Aorta (tissue), 5 donors: ENCODE measurements around the gene ACVR1B. TPM values are rescaled to one million over a fixed set of nuclear protein-coding genes. Genes with fewer than 3 reads are reported as not detected.
A peak's percentile ranks its signal among the peaks of the same experiment; 100 is the strongest.

Source experiments
- ATAC-seq: fragments of 200-7000 bp; cut with Tn5 transposase; one replicate; pipeline ENCODE4 v1.9.1; 2022; ENCODE audit warnings: moderate library complexity; ENCODE audit not compliant: low FRiP score
- DNase-seq, 2 donors: peaks; one replicate each; pipeline ENCODE4 v3.0.0-alpha.2; 2020
- H3K27ac ChIP-seq, 2 donors: one replicate each; pipeline ENCODE4 v1.5.1; 2013; ENCODE audit warnings: low read length in 2 of 2, mild to moderate bottlenecking in 2 of 2, moderate library complexity in 2 of 2, control low read depth in 1 of 2, inconsistent platforms in 1 of 2, low read depth in 1 of 2
- H3K27me3 ChIP-seq, 2 donors: one replicate each; pipeline ENCODE4 v1.6.1; 2013; ENCODE audit warnings: control low read depth in 1 of 2, low read length in 1 of 2, mild to moderate bottlenecking in 1 of 2, moderate library complexity in 1 of 2; ENCODE audit not compliant: insufficient read depth in 2 of 2, control insufficient read depth in 1 of 2
- H3K36me3 ChIP-seq, 2 donors: one replicate each; pipeline ENCODE4 v1.6.1; 2013; ENCODE audit warnings: control low read depth in 1 of 2, low read length in 1 of 2, mild to moderate bottlenecking in 1 of 2; ENCODE audit not compliant: insufficient read depth in 2 of 2, control insufficient read depth in 1 of 2
- H3K4me1 ChIP-seq, 2 donors: one replicate each; pipeline ENCODE4 v1.6.1; 2013; ENCODE audit warnings: low read length in 2 of 2, control low read depth in 1 of 2, mild to moderate bottlenecking in 1 of 2, moderate library complexity in 1 of 2; ENCODE audit not compliant: insufficient read depth in 2 of 2, control insufficient read depth in 1 of 2
- H3K4me3 ChIP-seq, 2 donors: one replicate each; pipeline ENCODE4 v1.5.1; 2013; ENCODE audit warnings: low read length in 2 of 2, control low read depth in 1 of 2, mild to moderate bottlenecking in 1 of 2
- H3K9me3 ChIP-seq: one replicate; pipeline ENCODE4 v1.6.1; 2013; ENCODE audit warnings: mild to moderate bottlenecking, low read length; ENCODE audit not compliant: control insufficient read depth
- whole genome bisulfite sequencing, 2 donors: extraction: QIAGEN DNeasy Blood & Tissue Kit; methylation state at CpG; one replicate each; pipeline ENCODE4 v1.1.7; 2013; 5-methylcytosine and 5-hydroxymethylcytosine counted together
- intact Hi-C, 2 donors: fragments of 100-400 bp; cut with DNase I; formaldehyde crosslinking; loops; one replicate each; pipeline versions ENCODE4 v1.14.2 to v1.15.0; 2022
- polyA plus RNA-seq, 2 donors: library from polyadenylated mRNA; stranded (reverse); fragments of 200-250 nt; gene quantifications; one replicate each; pipeline ENCODE4 v1.2.3, GENCODE V29; 2013
- total RNA-seq, 2 donors: library from RNA; stranded (reverse); fragmentation: NEBNext Ultra II Directional; extraction: Animal tissue kit (Norgen Biotek cat#: 25700); gene quantifications; one replicate each; pipeline ENCODE4 v1.2.1, GENCODE V29; 2021
- donor health status: healthy with polysubstance abuse.
- donor health status: Bipolar disorder and iron deficiency.
- donor health status: DM: no; HTN: no; CAD: no.
- donor health status: DM: no; HTN: no; CAD: no.
- donor health status: DM: yes; HTN: yes; CAD: no.

The ACVR1B gene
- total and polyA plus RNA-seq, 4 donors = 2.3 to 24.5 (median 15.4) TPM

GRCh38 chr12:52015532-52016041, 64.1 kb downstream of the ACVR1B start:
- H3K4me3 ChIP-seq = no peak overlapping the region
- H3K36me3 ChIP-seq = no peaks in the 10 kb centered on the region
- DNase-seq (no peak), ATAC-seq (no peak)
- 90 to 91% methylated on average over 10 of the region's 10 CpGs for WGBS, 2 donors
- H3K27ac ChIP-seq = no peak overlapping the region
- no peaks in the 10 kb centered on the region for H3K9me3 ChIP-seq
- no peaks in the 10 kb centered on the region for H3K27me3 ChIP-seq
- H3K4me1 ChIP-seq = no peaks in the 10 kb centered on the region
- intact Hi-C loops = no loop called here

- intact Hi-C loops = no loop called here
These were observed 67.1 kb downstream of the ACVR1B start for GRCh38 chr12:52018433-52019112.

GRCh38 chr12:52019113-52019770, 67.7 kb downstream of the ACVR1B start:
- intact Hi-C loops = no loop called here

More at GRCh38 chr12:52018433-52019112, 67.1 kb downstream of the ACVR1B start:
- no peaks in the 10 kb centered on the region for H3K9me3 ChIP-seq
- no peaks in the 10 kb centered on the region for H3K36me3 ChIP-seq
- H3K27ac ChIP-seq = no peak overlapping the region
- 79 to 82% methylated on average over 4 of the region's 4 CpGs for WGBS, 2 donors
- DNase-seq (no peak), ATAC-seq (no peak)
- H3K4me3 ChIP-seq = no peak overlapping the region
- H3K27me3 ChIP-seq = no peaks in the 10 kb centered on the region
- no peaks in the 10 kb centered on the region for H3K4me1 ChIP-seq

GRCh38 chr12:52020539-52021336, 69.2 kb downstream of the ACVR1B start:
- Histone ChIP-seq H3K27ac (no peak overlapping the region), H3K9me3 (no peaks in the 10 kb centered on the region), H3K4me3 (no peak overlapping the region), H3K27me3 (no peaks in the 10 kb centered on the region), H3K36me3 (no peaks in the 10 kb centered on the region), H3K4me1 (no peaks in the 10 kb centered on the region)
- 48 to 52% methylated on average over 8 to 9 of the region's 9 CpGs for WGBS, 2 donors
- ATAC-seq (no peak), DNase-seq (peak; percentile 65 to 82)
- intact Hi-C loops = no loop called here

More at GRCh38 chr12:52019113-52019770, 67.7 kb downstream of the ACVR1B start:
- Histone ChIP-seq H3K9me3 (no peaks in the 10 kb centered on the region), H3K36me3 (no peaks in the 10 kb centered on the region), H3K4me3 (no peak overlapping the region), H3K4me1 (no peaks in the 10 kb centered on the region), H3K27me3 (no peaks in the 10 kb centered on the region), H3K27ac (no peak overlapping the region)
- ATAC-seq (no peak), DNase-seq (no peak)
- 62 to 63% methylated on average over 13 of the region's 13 CpGs for WGBS, 2 donors

GRCh38 chr12:52022841-52023181, 71.3 kb downstream of the ACVR1B start:
- Histone ChIP-seq H3K27me3 (no peaks in the 10 kb centered on the region), H3K4me3 (no peak overlapping the region), H3K27ac (no peak overlapping the region), H3K4me1 (no peaks in the 10 kb centered on the region), H3K36me3 (no peaks in the 10 kb centered on the region), H3K9me3 (no peaks in the 10 kb centered on the region)
- ATAC-seq (no peak), DNase-seq (no peak)
- intact Hi-C loops = loop anchor here in 1 of 2 donors (2.0 kb wide), 1 partner anchor 18 kb away; no protein-coding TSS in a partner anchor
- 17 to 27% methylated on average over 14 of the region's 14 CpGs for WGBS, 2 donors

- H3K4me1 ChIP-seq = no peaks in the 10 kb centered on the region
- no peaks in the 10 kb centered on the region for H3K36me3 ChIP-seq
- intact Hi-C loops = loop anchor here in 1 of 2 donors (2.0 kb wide), 1 partner anchor 19 kb away; no protein-coding TSS in a partner anchor
- ATAC-seq (peak; percentile 91), DNase-seq (peak; percentile 95 to 96)
- 1% methylated on average over 44 to 70 of the region's 70 CpGs for WGBS, 2 donors
- no peaks in the 10 kb centered on the region for H3K27me3 ChIP-seq
- no peaks in the 10 kb centered on the region for H3K9me3 ChIP-seq
- H3K4me3 ChIP-seq = peak overlapping the region; percentile 9 to 35
- no peak overlapping the region for H3K27ac ChIP-seq
These were observed 71.9 kb downstream of the ACVR1B start for GRCh38 chr12:52023182-52023975.

GRCh38 chr12:52023976-52024688, 72.6 kb downstream of the ACVR1B start:
- no peaks in the 10 kb centered on the region for H3K9me3 ChIP-seq
- H3K27me3 ChIP-seq = no peaks in the 10 kb centered on the region
- peak; percentile 0 for ATAC-seq
- WGBS, 2 donors = 26 to 27% methylated on average over 20 of the region's 20 CpGs
- H3K4me3 ChIP-seq = no peak overlapping the region
- no peak overlapping the region for H3K27ac ChIP-seq
- no peaks in the 10 kb centered on the region for H3K4me1 ChIP-seq
- intact Hi-C loops = loop anchor here (2.0 kb wide), 3 partner anchors 19 to 59 kb away; no protein-coding TSS in a partner anchor
- no peaks in the 10 kb centered on the region for H3K36me3 ChIP-seq
- DNase-seq = no peak
